Transverse colon (tissue), 4 donors: ENCODE measurements around the gene NR3C1. TPM values are rescaled to one million over a fixed set of nuclear protein-coding genes. Genes with fewer than 3 reads are reported as not detected.

ENCODE experiments used
- DNase-seq: peaks from one replicate; pipeline ENCODE4 v3.0.0-alpha.2; 2019
- H3K27ac ChIP-seq, 4 donors: fragments of 200-600 bp; sonication (generic); 2 replicates each; pipeline ENCODE4 v1.5.1; 2016 to 2018; ENCODE audit warnings: inconsistent platforms in 4 of 4
- H3K27me3 ChIP-seq: fragments of 200-600 bp; sonication (generic); 2 replicates; pipeline ENCODE4 v1.5.1; 2017; ENCODE audit warnings: inconsistent platforms
- H3K36me3 ChIP-seq, 4 donors: fragments of 200-600 bp; sonication (generic); 2 replicates each; pipeline ENCODE4 v1.5.1; 2017 to 2019; ENCODE audit warnings: inconsistent platforms in 4 of 4
- H3K4me1 ChIP-seq, 4 donors: fragments of 200-600 bp; sonication (generic); 2 replicates each; pipeline ENCODE4 v1.5.1; 2017 to 2020; ENCODE audit warnings: inconsistent platforms in 4 of 4
- H3K4me3 ChIP-seq, 4 donors: fragments of 200-600 bp; sonication (generic); 1 replicate in 1 of 4; 2 replicates in 3 of 4; pipeline versions ENCODE4 v1.5.1 to v1.6.1; 2017 to 2019; ENCODE audit warnings: inconsistent platforms in 4 of 4
- H3K9me3 ChIP-seq, 2 donors: fragments of 200-600 bp; sonication (generic); 2 replicates each; pipeline ENCODE4 v1.5.1; 2017 to 2019; ENCODE audit warnings: inconsistent platforms in 2 of 2
- CTCF ChIP-seq, 5 experiments: fragments of 200-600 bp in 3 of 5; fragments of 450-650 bp in 2 of 5; sonication (generic) in 3 of 5; IDR thresholded peaks; 1 replicate in 2 of 5; 2 replicates in 3 of 5; pipeline ENCODE4 v1.5.1; 2016 to 2017; ENCODE audit warnings: antibody characterized with exemption in 5 of 5, inconsistent platforms in 3 of 5, mild to moderate bottlenecking in 2 of 5, moderate library complexity in 1 of 5
- EP300 ChIP-seq: sonication (generic); formaldehyde crosslinking; IDR thresholded peaks from one replicate; pipeline ENCODE4 v1.6.1; 2017; ENCODE audit warnings: antibody characterized with exemption, low read depth
- POLR2A ChIP-seq: fragments of 450-650 bp; IDR thresholded peaks from one replicate; pipeline ENCODE4 v1.6.1; 2016; ENCODE audit warnings: antibody characterized with exemption, mild to moderate bottlenecking, moderate library complexity
- POLR2AphosphoS5 ChIP-seq, 3 donors: sonication (generic); formaldehyde crosslinking; IDR thresholded peaks; one replicate each; pipeline ENCODE4 v1.6.1; 2016; ENCODE audit warnings: antibody characterized with exemption in 3 of 3
- WGBS, 2 donors: methylation state at CpG; one replicate each; pipeline ENCODE4 v1.1.5; 2018; ENCODE audit warnings: low coverage in 1 of 2; 5-methylcytosine and 5-hydroxymethylcytosine counted together
- in situ Hi-C, 4 donors: fragments of 200-750 bp; cut with MboI; loops; one replicate each; pipeline versions ENCODE4 v1.15.0 to v1.15.1; 2017; ENCODE audit warnings: low sequenced_read_pairs in 3 of 4, low pct_ligation_motif_present in 1 of 4, low pct_unique_long_range_greater_than_20kb in 1 of 4
- intact Hi-C: fragments of 100-400 bp; cut with DNase I; formaldehyde crosslinking; loops from one replicate; pipeline ENCODE4 v1.15.1; 2023; ENCODE audit warnings: low total_unique reads
- total RNA-seq, 4 donors: library from RNA; depleted of rRNA; stranded (reverse); fragments of >200 nt; gene quantifications; one replicate each; pipeline ENCODE4 v1.1.0, GENCODE V29; 2016

Gene NR3C1
- total RNA-seq, 4 donors from 2014 or later = 8.4 to 37.7 (median 30.3) TPM

DNA sequence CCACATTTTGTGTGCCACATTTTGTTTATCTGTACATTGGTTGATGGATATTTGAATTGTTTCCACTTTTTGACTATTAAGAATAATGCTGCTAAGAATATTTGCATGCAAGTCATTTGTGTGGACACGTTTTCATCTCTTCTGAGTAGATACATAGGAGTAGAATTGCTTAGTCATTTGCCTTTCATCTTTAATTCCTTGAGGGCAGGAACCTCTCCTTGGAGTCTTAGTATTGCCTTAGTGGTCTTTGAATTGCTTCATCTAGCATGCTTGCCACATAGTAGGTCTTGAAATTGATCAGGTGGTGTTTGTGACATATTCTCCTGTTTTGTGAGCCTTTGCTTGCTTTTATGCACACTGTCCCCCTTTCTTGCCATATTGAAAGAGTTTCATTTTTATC is 128.5 kb downstream of the NR3C1 start:
- peaks cover 0 to 6% (median 0%) of the 10 kb centered on the region in 4 donors for H3K36me3 ChIP-seq
- H3K4me1 ChIP-seq = no peaks in the 10 kb centered on the region
- H3K9me3 ChIP-seq = no peaks in the 10 kb centered on the region
- TF ChIP-seq POLR2A = no peak
- TF ChIP-seq CTCF (IDR thresholded peaks at IDR 0.05) = no peak
- TF ChIP-seq EP300 = no peak
- no peak for TF ChIP-seq POLR2AphosphoS5 (IDR thresholded peaks at IDR 0.05)
- no peak overlapping the region for H3K27ac ChIP-seq
- H3K27me3 ChIP-seq = no peaks in the 10 kb centered on the region
- in situ Hi-C loops = no loop called here
- 75 to 77% methylated on average over 1 of the region's 1 CpG for WGBS, 2 donors
- intact Hi-C loops = no loop called here
- DNase-seq = no peak
- no peak overlapping the region for H3K4me3 ChIP-seq

GRCh38 chr5:143271431-143271830 is 132.1 kb downstream of the NR3C1 start:
- in situ Hi-C loops = no loop called here
- no peak overlapping the region for H3K27ac ChIP-seq

GRCh38 chr5:143268388-143268787 is 135.1 kb downstream of the NR3C1 start:
- Histone ChIP-seq H3K36me3 (no peaks in the 10 kb centered on the region), H3K4me1 (no peaks in the 10 kb centered on the region), H3K27me3 (no peaks in the 10 kb centered on the region), H3K27ac (no peak overlapping the region), H3K9me3 (no peaks in the 10 kb centered on the region), H3K4me3 (no peak overlapping the region)
- no peak for TF ChIP-seq CTCF (IDR thresholded peaks at IDR 0.05)
- TF ChIP-seq EP300 = no peak
- TF ChIP-seq POLR2A = no peak
- TF ChIP-seq POLR2AphosphoS5 (IDR thresholded peaks at IDR 0.05) = no peak
- no peak for DNase-seq
- in situ Hi-C loops (no loop called here), intact Hi-C loops (no loop called here)
- 92 to 98% methylated on average over 2 of the region's 2 CpGs for WGBS, 2 donors

More at GRCh38 chr5:143271431-143271830, 132.1 kb downstream of the NR3C1 start:
- DNase-seq = no peak
- Histone ChIP-seq H3K27me3 (no peaks in the 10 kb centered on the region), H3K36me3 (no peaks in the 10 kb centered on the region), H3K4me3 (no peak overlapping the region), H3K9me3 (no peaks in the 10 kb centered on the region), H3K4me1 (no peaks in the 10 kb centered on the region)
- intact Hi-C loops = no loop called here
- WGBS, 2 donors = 88 to 91% methylated on average over 2 of the region's 2 CpGs
- TF ChIP-seq POLR2A (no peak), POLR2AphosphoS5 (IDR thresholded peaks at IDR 0.05) (no peak), CTCF (IDR thresholded peaks at IDR 0.05) (no peak), EP300 (no peak)

DNA sequence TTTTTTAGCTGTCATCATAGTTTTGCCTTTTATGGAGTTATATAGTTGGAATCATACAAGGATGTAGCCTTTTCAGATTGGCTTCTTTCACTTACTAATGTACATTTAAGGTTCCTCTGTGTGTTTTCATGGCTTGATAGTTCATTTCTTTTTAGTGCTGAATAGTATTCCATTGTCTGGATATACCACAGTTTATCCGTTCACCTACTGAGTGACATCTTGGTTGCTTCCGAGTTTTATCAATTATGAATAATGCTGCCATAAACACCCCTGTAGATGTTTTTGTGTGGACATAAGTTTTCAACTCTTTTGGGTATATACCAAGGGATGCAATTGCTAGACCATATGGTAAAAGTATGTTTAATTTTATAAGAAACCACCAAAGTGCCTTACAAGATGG is 136.3 kb downstream of the NR3C1 start:
- intact Hi-C loops = no loop called here
- DNase-seq = no peak
- Histone ChIP-seq H3K9me3 (no peaks in the 10 kb centered on the region), H3K4me3 (no peak overlapping the region), H3K27ac (no peak overlapping the region), H3K36me3 (no peaks in the 10 kb centered on the region), H3K27me3 (no peaks in the 10 kb centered on the region), H3K4me1 (no peaks in the 10 kb centered on the region)
- in situ Hi-C loops = no loop called here
- WGBS, 2 donors = 98 to 100% methylated on average over 2 of the region's 2 CpGs
- TF ChIP-seq POLR2A = no peak
- TF ChIP-seq EP300 = no peak
- TF ChIP-seq POLR2AphosphoS5 (IDR thresholded peaks at IDR 0.05) = no peak
- no peak for TF ChIP-seq CTCF (IDR thresholded peaks at IDR 0.05)
